Islet precursor cell (in vitro differentiated cells): Measurements from ENCODE around the gene HOXB8.

ENCODE experiments used
- DNase-seq: peaks from one replicate; pipeline ENCODE4 v3.0.0-alpha.2; 2018

Gene HOXB8

DNA sequence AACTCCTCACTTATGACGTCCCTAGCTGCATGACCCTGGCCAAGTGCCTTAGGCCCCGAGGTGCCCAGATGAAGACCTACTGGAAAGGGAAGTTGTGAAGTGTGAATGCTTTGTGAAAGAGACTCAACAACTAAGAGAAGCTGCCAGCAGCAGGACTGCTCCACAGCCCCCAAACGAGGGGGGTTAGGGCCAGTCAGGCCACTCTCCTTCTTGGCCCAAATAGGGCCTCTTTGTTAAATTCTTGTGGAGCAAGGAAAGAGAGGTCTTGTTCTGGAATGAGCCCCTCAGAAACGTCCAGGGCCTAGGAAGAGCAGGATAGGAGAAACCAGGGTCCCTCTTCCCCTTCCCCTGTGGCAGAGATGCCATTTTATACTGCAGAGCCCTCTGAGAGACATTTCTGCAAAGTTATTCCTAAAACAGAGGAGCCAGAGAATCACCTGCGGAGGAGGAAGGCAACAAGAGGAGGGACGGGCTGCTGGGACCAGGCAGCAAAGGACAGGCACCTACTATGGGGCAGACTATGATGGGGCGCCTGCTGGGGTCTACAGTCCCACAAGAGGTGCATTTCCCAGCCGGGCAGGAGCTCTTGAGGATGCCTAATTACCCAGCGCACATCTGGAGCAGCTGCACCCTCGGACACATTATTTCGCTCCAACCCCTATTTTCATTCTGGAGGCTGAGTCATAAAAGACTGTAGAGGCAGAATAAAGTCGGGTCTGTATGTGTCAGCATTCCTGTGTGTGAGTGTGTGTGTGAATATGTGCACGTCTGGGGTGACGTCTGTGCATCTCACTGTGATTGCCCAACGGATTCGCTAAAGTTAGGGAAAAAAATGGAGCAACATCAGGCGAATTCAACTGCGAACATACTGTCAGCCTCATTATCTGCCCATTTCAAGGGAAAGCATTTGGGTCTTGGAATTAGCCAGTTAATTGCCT lies 22.5 kb upstream of the HOXB8 start:
- peak; percentile 78 for DNase-seq

DNA sequence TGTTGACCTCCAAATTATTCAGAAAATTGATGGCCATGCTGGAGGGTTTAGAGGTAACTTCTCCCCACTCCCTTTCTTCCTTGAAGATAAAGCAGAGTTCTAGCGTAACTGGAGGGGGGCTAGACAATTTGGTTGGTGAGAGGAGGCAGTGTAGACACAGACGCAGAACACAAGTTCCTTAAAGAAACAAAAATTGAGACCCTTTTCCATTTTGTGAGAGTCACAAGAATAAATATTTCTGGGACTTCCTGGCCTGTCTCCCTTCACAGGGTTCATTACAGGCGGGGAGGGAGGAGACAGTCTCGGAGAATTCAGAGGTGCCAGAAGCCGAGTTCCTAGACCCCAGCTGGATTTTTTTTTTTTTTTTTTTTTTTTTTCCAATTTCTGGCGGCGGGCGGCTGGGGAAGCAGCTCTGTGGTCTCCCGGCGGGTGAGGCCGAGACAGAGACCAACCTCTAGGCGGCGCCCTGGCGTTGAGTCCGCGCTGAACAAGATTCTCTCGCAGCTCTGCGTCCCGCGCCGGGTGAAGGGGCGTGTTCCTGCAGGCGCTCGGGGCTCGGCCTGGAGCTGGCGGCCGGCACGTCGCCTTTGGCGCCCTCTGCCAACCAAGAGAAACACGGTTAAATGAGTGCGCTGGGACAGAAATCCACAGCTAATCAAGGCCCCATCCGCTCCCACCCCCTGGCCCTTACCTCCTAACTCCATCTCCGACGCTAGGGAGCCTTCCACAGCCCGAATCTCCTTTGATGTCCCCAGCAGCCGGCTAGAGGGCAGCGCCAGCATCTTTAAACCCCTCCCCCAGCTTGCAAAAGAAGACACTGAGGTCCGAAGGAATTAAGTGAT lies 21.3 kb upstream of the HOXB8 start:
- peak; percentile 99 for DNase-seq

DNA sequence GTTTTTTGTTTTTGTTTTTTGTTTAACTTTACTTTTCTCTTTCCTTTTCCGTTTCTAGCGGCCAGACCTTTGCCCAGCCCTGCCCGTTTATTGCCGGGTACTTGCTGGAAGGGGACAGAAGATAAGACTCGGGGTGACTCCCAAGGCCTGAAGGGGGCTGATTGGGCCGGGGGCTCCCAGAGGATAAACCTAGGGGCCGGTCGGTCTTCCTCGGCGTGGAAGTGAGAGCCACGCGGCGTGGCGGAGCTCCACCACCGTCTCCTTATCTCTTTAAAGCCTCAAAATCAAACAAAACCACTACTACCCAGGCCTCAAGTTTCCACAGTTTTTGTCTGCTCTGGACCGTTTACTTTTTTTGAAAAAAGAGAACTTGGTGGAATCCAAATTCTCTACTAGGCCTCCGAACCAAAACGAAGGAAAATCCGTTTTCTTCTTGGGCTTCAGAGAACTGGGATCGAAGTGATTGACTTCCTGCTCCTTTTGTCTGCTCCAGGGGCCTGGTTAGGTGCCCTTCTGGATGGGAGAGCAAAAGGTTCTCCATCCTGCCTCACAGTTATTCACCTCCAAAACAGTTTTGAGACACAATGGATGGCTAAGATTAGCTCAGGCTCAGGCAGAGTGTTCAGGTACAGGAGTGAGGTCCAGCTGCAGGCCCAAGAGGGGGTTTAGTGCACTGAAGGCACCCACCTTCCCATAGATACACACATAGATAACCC lies 19.6 kb upstream of the HOXB8 start:
- DNase-seq = peak; percentile 46

DNA sequence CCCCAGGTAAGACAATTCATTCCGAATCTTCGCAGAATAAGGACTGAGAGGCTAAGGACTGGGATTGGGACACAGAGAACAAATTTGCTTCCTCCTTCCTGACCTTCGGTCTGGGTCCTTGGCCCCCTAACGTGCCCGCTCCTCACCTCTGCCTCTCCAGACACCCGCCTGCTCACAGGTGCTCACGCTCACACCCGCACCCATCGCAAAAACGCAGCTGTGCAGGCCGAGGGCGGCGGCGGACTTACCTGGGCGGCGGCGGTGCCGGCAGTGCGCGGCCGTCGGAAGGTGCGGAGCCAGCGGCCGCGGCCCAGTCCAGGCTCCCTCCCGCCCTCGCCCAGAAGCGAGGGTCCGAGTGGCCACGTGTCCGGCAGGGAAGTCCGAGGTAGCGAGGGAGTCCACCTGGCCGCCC lies 18.2 kb upstream of the HOXB8 start:
- DNase-seq = peak; percentile 56

GRCh38 chr17:48632579-48633265 lies 17.6 kb upstream of the HOXB8 start:
- peak; percentile 50 for DNase-seq

DNA sequence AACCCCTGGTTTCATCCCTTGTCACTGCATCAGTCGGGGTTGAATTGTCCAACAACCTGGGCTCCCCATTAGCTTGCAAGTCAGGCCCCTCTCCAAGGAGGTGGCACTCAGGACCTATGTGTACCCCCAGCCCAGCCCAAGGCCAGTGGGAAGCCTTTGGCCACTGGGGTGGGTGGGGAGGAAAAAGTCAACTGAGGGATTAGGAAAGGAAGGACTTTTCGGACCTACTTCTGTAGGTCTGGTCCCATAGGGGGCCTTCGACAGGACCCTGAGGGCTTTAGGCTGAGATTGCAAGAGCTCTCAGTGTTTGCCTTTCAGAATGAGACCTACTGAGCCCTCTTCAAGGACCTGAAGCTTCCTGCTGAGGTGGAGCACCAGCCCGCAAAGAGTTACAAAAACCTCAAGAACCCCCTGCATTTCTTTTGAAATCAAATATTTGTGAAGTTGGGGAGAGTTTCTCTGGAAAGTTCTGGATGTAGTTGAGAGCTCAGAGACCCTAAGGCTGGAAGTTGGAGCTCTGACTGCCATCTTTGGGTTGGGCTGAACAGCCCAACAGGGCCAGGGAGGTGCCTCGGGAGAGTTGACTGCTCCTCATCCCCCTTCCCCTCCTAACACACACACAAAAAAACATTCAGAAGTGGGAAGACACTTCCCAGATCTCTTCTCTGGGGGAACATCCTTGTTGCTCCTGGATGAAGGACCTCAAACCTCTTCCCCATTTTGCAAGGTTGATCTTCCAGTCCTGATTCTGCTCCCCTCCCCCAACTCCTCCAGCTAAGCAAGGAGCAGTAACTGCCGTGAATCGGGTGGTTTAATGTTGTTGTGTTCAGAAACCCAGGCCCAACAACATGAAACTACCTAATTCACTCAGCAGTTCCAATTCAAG lies 16.8 kb upstream of the HOXB8 start:
- peak; percentile 51 for DNase-seq

DNA sequence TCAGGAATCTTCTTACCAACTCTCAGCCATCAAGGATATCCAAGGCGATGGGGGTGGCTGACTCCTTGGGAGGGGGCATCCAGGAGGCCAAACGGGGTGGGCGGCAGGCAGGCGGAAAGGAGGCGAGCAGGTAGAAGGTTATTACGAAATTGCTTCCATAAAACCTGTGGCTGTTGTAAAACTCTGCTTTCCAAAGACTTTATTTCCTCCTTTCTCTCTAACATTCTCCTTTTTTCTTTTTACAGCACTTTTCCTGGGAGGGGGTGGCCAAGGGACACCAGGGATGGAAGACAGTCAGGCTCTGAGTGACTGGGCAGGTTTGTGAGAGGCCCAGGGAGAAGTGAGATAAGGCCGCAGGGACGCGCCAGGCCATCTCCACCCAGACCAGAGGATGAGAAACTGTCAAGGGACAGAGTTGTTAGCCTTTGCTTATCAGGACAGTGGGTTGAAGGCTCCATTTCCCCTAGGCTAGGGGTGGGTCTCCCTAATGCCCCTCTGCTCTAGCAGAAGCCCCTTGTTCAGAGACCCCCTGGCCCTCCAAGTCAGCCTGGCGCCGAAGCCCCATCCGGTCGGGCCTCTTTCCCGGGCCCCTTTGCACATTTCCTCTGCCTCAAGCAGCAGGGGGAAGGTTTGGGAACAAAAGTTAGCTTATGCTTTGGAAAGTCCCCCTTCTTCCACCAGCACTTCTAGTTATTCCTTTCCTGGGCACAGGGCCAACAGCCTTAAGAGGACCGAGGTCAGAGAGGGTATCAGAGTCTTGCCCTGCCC lies 16.0 kb upstream of the HOXB8 start:
- peak; percentile 68 for DNase-seq

- DNase-seq = peak; percentile 38
Measured at GRCh38 chr17:48630009-48630924, 15.2 kb upstream of the HOXB8 start.

DNA sequence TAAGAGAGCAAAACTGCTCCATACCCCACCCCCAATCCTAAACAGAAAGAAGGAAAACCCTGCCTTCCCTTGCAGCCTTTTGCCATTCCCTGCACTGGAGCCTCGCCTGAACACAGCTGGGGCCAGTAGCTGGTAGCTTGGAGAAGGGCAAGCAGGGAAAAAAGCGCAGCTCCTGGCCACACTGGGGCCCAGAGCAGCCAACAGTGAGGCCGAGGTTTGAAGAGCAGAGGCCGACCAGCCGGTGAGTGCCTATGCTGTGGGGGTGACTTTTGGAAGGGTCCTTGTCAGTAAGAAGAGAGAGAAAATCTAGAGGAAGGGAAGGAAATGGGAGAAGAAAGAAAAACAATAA lies 14.3 kb upstream of the HOXB8 start:
- peak; percentile 51 for DNase-seq

DNA sequence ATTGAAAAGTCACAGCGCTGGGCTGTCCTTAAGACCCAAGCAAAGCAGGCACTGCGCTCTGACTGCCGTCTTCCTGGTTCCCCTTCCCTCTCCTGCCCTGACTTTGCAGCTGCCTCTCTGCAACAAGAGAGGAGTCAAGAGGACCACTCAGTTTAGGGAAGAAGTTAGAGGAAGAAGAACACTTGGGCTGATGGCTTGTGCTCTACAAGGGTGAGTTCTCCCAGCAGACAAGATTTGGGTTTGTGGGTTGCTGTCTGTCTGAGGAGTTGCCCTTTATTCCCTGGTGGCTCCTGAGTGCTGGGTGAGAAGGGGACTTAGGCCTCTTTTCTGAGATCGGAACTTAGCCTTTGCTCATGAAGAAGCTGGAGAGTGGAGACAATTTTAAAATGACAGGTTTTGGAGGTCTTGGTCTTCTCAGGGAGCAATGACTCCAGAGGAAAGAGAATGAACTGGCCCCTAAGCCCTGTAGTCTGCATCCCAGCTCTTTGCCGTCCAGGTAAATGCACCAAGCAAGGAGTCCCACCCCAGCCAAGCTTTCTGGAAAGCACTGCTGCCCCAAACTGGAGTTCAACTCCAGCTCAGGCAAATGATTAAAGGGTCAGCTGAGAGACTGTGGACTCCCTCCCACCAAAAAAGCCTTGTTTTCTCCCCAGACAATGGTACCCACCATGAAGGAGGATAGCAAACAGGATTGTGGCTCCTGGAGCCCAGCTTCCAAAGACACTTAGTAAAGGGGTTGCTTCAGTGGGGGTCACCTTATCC lies 13.7 kb upstream of the HOXB8 start:
- DNase-seq = peak; percentile 56

- peak; percentile 48 for DNase-seq
Measured at GRCh38 chr17:48627623-48628521, 12.8 kb upstream of the HOXB8 start.

- DNase-seq = no peak
Measured at GRCh38 chr17:48627118-48627597, 12.1 kb upstream of the HOXB8 start.

DNA sequence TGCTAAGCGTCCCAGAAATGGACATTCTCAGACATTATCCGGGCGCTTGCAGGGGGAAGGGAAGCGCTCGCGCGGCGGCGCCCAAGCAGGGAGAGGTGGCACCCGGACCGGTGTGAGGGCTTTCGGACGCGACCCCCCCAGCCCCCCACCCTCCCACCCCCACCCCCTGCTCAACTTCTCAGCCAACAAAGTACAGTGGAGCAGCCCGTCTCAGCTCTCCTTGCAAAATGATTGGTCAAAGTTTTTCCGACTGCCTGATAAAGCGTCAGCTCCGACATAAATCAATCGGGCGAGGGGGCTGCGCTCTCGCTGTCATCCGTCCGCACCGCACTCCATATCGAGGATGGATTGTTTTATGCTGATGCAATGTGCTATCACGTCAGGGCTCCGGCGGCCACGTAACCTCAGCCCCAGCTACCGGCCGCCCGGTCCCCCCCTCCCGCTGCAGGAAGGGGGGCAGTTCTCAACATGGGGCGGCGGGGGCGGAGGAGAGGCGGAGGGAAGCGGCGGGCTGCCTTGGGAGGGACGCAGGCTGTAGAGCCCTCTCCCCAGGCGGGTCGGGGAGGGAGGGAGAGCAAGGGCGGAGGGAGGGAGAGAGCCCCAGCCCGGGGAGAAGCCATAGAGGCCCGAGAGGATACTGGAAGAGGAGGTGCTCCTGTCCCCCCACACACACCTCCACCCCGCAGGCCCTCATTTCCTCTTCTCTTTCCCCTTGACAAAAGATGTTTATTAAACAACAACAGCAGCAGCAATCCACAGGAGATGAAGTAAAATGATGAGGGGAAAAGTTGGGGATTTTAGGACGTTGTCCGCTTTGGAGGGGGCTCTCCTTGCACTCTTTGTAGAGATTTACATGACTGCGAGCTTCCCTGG lies 11.4 kb upstream of the HOXB8 start, which contains the start of gene HOXB9:
HOXB9 (minus strand) TSS at position 114 of the 873 bp plus-strand sequence; CDS start at position 25, 89 bp downstream.
- DNase-seq = peak; percentile 87

- peak; percentile 90 for DNase-seq
Measured at GRCh38 chr17:48625495-48626244, 10.6 kb upstream of the HOXB8 start.
